HepG2 (cell line): ENCODE results near the gene TRMT1. TPM values are rescaled to one million over a fixed set of nuclear protein-coding genes. Genes with fewer than 3 reads are reported as not detected.

ENCODE experiments used
- AHDC1 ChIP-seq: sonication (generic); formaldehyde crosslinking; IDR thresholded peaks from 2 replicates; pipeline ENCODE4 v1.5.1; 2020; ENCODE audit warnings: mild to moderate bottlenecking, missing genetic modification reagents, borderline replicate concordance
- DPF2 ChIP-seq: sonication (generic); formaldehyde crosslinking; IDR thresholded peaks from 2 replicates; pipeline ENCODE4 v1.4.0; 2020; ENCODE audit warnings: mild to moderate bottlenecking, low read depth, missing genetic modification reagents, borderline replicate concordance
- ETS1 ChIP-seq: sonication (generic); formaldehyde crosslinking; IDR thresholded peaks from 2 replicates; pipeline ENCODE4 v1.4.0; 2020; ENCODE audit warnings: missing genetic modification reagents
- GFI1 ChIP-seq: sonication (generic); formaldehyde crosslinking; IDR thresholded peaks from 2 replicates; pipeline ENCODE4 v1.5.0; 2020; ENCODE audit warnings: missing genetic modification reagents, mild to moderate bottlenecking, borderline replicate concordance
- NONO ChIP-seq, 2 experiments: fragments of 450-650 bp in 1 of 2; sonication (generic) in 1 of 2; formaldehyde crosslinking in 1 of 2; IDR thresholded peaks in 1 of 2; conservative IDR thresholded peaks in 1 of 2; 2 replicates each; pipeline versions ENCODE4 v1.6.1 to v1.8.0; 2017 to 2022; ENCODE audit warnings: mild to moderate bottlenecking in 1 of 2, missing genetic modification reagents in 1 of 2, moderate library complexity in 1 of 2
- TCF7 ChIP-seq: sonication (generic); IDR thresholded peaks from 2 replicates; pipeline ENCODE4 v1.6.1; 2016; ENCODE audit warnings: antibody characterized with exemption, low read depth
- ZBTB4 ChIP-seq: sonication (generic); formaldehyde crosslinking; IDR thresholded peaks from 2 replicates; pipeline ENCODE4 v1.4.0; 2020; ENCODE audit warnings: missing genetic modification reagents, mild to moderate bottlenecking, borderline replicate concordance
- polyA plus RNA-seq, 8 experiments: library from polyadenylated mRNA; depleted of rRNA in 3 of 8; stranded (reverse) in 7 of 8; unstranded in 1 of 8; fragments of >200 nt; fragmentation: Illumina TruSeq in 4 of 8; extraction: Trizol in 4 of 8; gene quantifications; 2 replicates each; pipeline versions ENCODE4 v1.2.1 to v1.2.3, GENCODE V29; 2011 to 2016; ENCODE audit warnings: low read depth in 4 of 8, missing spikeins in 1 of 8, mixed read lengths in 1 of 8; ENCODE audit not compliant: insufficient read depth in 1 of 8
- total RNA-seq, 5 experiments: library from RNA; depleted of rRNA; stranded (reverse); fragments of >200 nt; fragmentation: Illumina TruSeq; extraction: Trizol; gene quantifications; 2 replicates each; pipeline ENCODE4 v1.2.3, GENCODE V29; 2016; ENCODE audit warnings: low read depth in 1 of 5

The TRMT1 gene
- total and polyA plus RNA-seq, 2 of the 13 experiments (the other 11 are each of a cell fraction or from before 2014, with no cell fraction given), result 35.5 to 44.1 TPM

DNA sequence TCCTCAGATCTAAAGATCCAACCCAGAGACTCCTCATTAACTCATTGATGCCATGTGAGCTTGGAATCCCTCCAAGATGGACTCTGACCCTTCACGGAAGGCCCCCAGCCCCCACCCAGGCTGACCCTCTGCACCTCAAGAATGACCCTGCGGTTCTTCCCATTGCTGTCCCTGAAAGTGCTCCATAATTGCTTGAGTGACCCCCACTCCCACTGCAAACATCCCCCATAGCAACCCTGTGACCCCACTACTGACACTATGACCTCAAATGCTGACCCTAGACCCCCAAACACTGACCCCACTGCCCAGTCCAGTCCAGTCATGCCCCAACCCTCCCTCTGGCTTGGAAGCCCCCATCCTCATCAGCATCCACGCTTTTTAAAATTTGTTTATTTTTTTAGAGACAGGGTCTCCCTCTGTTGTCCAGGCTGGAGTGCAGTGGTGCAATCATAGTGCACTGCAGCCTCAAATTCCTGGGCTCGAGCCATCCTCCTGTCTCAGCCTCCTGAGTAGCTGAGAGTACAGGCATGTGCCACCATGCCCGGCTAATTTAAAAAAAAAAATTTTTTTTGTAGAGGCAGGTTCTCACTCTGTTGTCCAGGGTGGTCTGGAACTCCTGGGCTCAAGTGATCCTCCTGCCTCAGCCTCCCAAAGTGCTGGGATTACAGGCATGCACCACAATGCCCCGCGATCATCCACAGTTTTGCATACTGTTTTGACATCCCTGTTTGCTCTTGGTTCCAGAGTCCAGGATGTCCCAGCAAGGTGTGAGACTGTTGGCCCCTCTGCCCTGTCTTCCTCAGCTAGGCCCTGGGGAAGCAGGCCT is 14.7 kb downstream of the TRMT1 start (continued):
- TF ChIP-seq AHDC1 (CRISPR knock-in tag), result no peak
- TF ChIP-seq DPF2, result 0 out of 2 replicates have a peak, but pooled peaks have one; percentile 30
- no peak for TF ChIP-seq NONO (IDR thresholded peaks at IDR 0.05)
- TF ChIP-seq NONO (CRISPR knock-in tag; conservative IDR thresholded peaks at IDR 0.05), result 0 out of 2 replicates have a peak, but pooled peaks have one; percentile 27
- no peak for TF ChIP-seq TCF7
- 0 out of 2 replicates have a peak, but pooled peaks have one; percentile 17 for TF ChIP-seq ZBTB4 (CRISPR knock-in tag)
- 0 out of 2 replicates have a peak, but pooled peaks have one; percentile 44 for TF ChIP-seq GFI1 (CRISPR knock-in tag)
- no peak for TF ChIP-seq ETS1 (CRISPR knock-in tag)
